Dermis blood vessel endothelial cell (primary cell): ENCODE measurements around the gene IKZF3. TPM values are rescaled to one million over a fixed set of nuclear protein-coding genes. Genes with fewer than 3 reads are reported as not detected.
"Not testable (repeated sequence)": the region's sequence is repeated elsewhere in the genome, so short reads cannot be mapped to it uniquely, and the experiment has no call there.

Experiments
- DNase-seq: peaks from one replicate; pipeline ENCODE4 v3.0.0; 2010
- total RNA-seq: library from RNA; depleted of rRNA; stranded (reverse); fragments of >200 nt; gene quantifications from 2 replicates; pipeline ENCODE4 v1.2.3, GENCODE V29; 2014

IKZF3 gene
- total RNA-seq, 1 donor from 2014 or later: not detected

- DNase-seq: no peak
These were observed 147.9 kb downstream of the IKZF3 start for GRCh38 chr17:39716073-39716818.

- no peak for DNase-seq
These were observed 148.6 kb downstream of the IKZF3 start for GRCh38 chr17:39715375-39716072.

- DNase-seq: no peak
These were observed 149.9 kb downstream of the IKZF3 start for GRCh38 chr17:39714234-39714633.

GRCh38 chr17:39711851-39712250 lies 152.3 kb downstream of the IKZF3 start:
- DNase-seq: no peak

- not testable (repeated sequence) for DNase-seq
These were observed 153.0 kb downstream of the IKZF3 start for GRCh38 chr17:39711071-39711470.

GRCh38 chr17:39709998-39710964 lies 153.8 kb downstream of the IKZF3 start:
- no peak for DNase-seq

GRCh38 chr17:39709319-39709997 lies 154.7 kb downstream of the IKZF3 start:
- DNase-seq: no peak

Other genes starting within 250 kb of the IKZF3 start
- not detected in 2 replicates for gene PPP1R1B, start 237.4 kb downstream of the IKZF3 start, total RNA-seq
- gene STARD3, start 227.2 kb downstream of the IKZF3 start, total RNA-seq: 46.6 and 73.2 TPM in 2 replicates
- 0.60 and 0.68 TPM in 2 replicates for gene TCAP, start 199.0 kb downstream of the IKZF3 start, total RNA-seq
- gene PNMT, start 195.9 kb downstream of the IKZF3 start, total RNA-seq: 1.2 and 1.7 TPM in 2 replicates
- gene PGAP3, start 176.3 kb downstream of the IKZF3 start, total RNA-seq: 4.0 and 5.4 TPM in 2 replicates
- 3.4 and 4.4 TPM in 2 replicates for gene ERBB2, start 164.2 kb downstream of the IKZF3 start, total RNA-seq
- gene MIEN1, start 133.8 kb downstream of the IKZF3 start, total RNA-seq: 13.4 and 18.5 TPM in 2 replicates
- gene GRB7, start 126.4 kb downstream of the IKZF3 start, total RNA-seq: 0.28 and 0.34 TPM in 2 replicates
- gene ZPBP2, start 3.9 kb upstream of the IKZF3 start, total RNA-seq: not detected in 2 replicates
- gene GSDMB, start 54.3 kb upstream of the IKZF3 start, total RNA-seq: 1.8 and 5.8 TPM in 2 replicates
- gene ORMDL3, start 63.3 kb upstream of the IKZF3 start, total RNA-seq: 31.6 and 38.5 TPM in 2 replicates
- gene LRRC3C, start 63.4 kb upstream of the IKZF3 start, total RNA-seq: not detected in 2 replicates
- gene GSDMA, start 98.7 kb upstream of the IKZF3 start, total RNA-seq: not detected in 2 replicates
- gene PSMD3, start 116.5 kb upstream of the IKZF3 start, total RNA-seq: 85.6 and 152 TPM in 2 replicates
- gene CSF3, start 151.1 kb upstream of the IKZF3 start, total RNA-seq: 0.17 and 2.4 TPM in 2 replicates
- 52.2 and 77.4 TPM in 2 replicates for gene MED24, start 190.1 kb upstream of the IKZF3 start, total RNA-seq
- 32.5 and 58.2 TPM in 2 replicates for gene THRA, start 198.7 kb upstream of the IKZF3 start, total RNA-seq
- 1.7 and 2.3 TPM in 2 replicates for gene NR1D1, start 236.3 kb upstream of the IKZF3 start, total RNA-seq